Dermis blood vessel endothelial cell (primary cell): Measurements from ENCODE around the gene MED12L. TPM values are rescaled to one million over a fixed set of nuclear protein-coding genes. Genes with fewer than 3 reads are reported as not detected.
"Not testable (repeated sequence)": the region's sequence is repeated elsewhere in the genome, so short reads cannot be mapped to it uniquely, and the experiment has no call there.

Experiments
- DNase-seq: peaks from one replicate; pipeline ENCODE4 v3.0.0; 2010
- total RNA-seq: library from RNA; depleted of rRNA; stranded (reverse); fragments of >200 nt; gene quantifications from 2 replicates; pipeline ENCODE4 v1.2.3, GENCODE V29; 2014

Gene MED12L
- total RNA-seq, 1 donor from 2014 or later = under 0.01 TPM

- DNase-seq = no peak
These were observed 131.5 kb downstream of the MED12L start for GRCh38 chr3:151216641-151217607.

- no peak for DNase-seq
These were observed 132.7 kb downstream of the MED12L start for GRCh38 chr3:151218136-151218535.

GRCh38 chr3:151219056-151219455, 133.6 kb downstream of the MED12L start:
- no peak for DNase-seq

GRCh38 chr3:151224268-151224866, 138.9 kb downstream of the MED12L start:
- no peak for DNase-seq

- DNase-seq = peak; percentile 81
These were observed 139.8 kb downstream of the MED12L start for GRCh38 chr3:151225040-151225975.

- peak; percentile 20 for DNase-seq
These were observed 140.7 kb downstream of the MED12L start for GRCh38 chr3:151226088-151226563.

GRCh38 chr3:151226825-151227224, 141.4 kb downstream of the MED12L start:
- no peak for DNase-seq

GRCh38 chr3:151227266-151227806, 141.9 kb downstream of the MED12L start:
- no peak for DNase-seq

- peak; percentile 89 for DNase-seq
These were observed 142.6 kb downstream of the MED12L start for GRCh38 chr3:151227807-151228665.

- DNase-seq = peak; percentile 53
These were observed 143.2 kb downstream of the MED12L start for GRCh38 chr3:151228666-151229040.

GRCh38 chr3:151230646-151231045, 145.2 kb downstream of the MED12L start:
- DNase-seq = peak; percentile 16

- not testable (repeated sequence) for DNase-seq
These were observed 146.9 kb downstream of the MED12L start for GRCh38 chr3:151232403-151232802.

- DNase-seq = no peak
These were observed 147.5 kb downstream of the MED12L start for GRCh38 chr3:151232991-151233390.

GRCh38 chr3:151234825-151235224, 149.4 kb downstream of the MED12L start:
- no peak for DNase-seq

GRCh38 chr3:151236316-151236715, 150.9 kb downstream of the MED12L start:
- DNase-seq = no peak

GRCh38 chr3:151236736-151237135, 151.3 kb downstream of the MED12L start:
- no peak for DNase-seq

GRCh38 chr3:151242006-151242405, 156.5 kb downstream of the MED12L start:
- DNase-seq = not testable (repeated sequence)

- no peak for DNase-seq
These were observed 163.4 kb downstream of the MED12L start for GRCh38 chr3:151248772-151249337.

- DNase-seq = no peak
These were observed 171.3 kb downstream of the MED12L start for GRCh38 chr3:151256749-151257148.

- DNase-seq = no peak
These were observed 174.2 kb downstream of the MED12L start for GRCh38 chr3:151259664-151260063.
